WTC11 (cell line): ENCODE results near the gene ACAA1. TPM values are rescaled to one million over a fixed set of nuclear protein-coding genes. Genes with fewer than 3 reads are reported as not detected.

Experiments used
- ATAC-seq: fragments of 200-7000 bp; cut with Tn5 transposase; 2 replicates; pipeline ENCODE4 v1.10.0; 2021; ENCODE audit warnings: mild to moderate bottlenecking, moderate library complexity
- CTCF ChIA-PET: fragments of 300-600 bp; sonication (Branson Sonifier 250); formaldehyde crosslinking; loops from one replicate; lab custom pipeline; 2021; ENCODE audit warnings: antibody characterized with exemption; lab: Charles Lee
- POLR2A ChIA-PET: fragments of 350-600 bp; sonication (Branson Sonifier 250); formaldehyde crosslinking; loops from one replicate; lab custom pipeline; 2021; ENCODE audit warnings: antibody characterized with exemption; lab: Charles Lee
- DNase-seq: peaks from one replicate; pipeline ENCODE4 v3.0.0; 2021; ENCODE audit warnings: low spot score
- H3K27ac Mint-ChIP-seq: 2 replicates; pipeline ENCODE4 v1.8.0; 2021; ENCODE audit warnings: mixed read lengths
- H3K27me3 Mint-ChIP-seq: 2 replicates; pipeline ENCODE4 v1.8.0; 2021; ENCODE audit warnings: low read depth, mild to moderate bottlenecking, moderate library complexity, mixed read lengths
- H3K36me3 Mint-ChIP-seq: 2 replicates; pipeline ENCODE4 v1.8.0; 2021; ENCODE audit warnings: mixed read lengths
- H3K4me1 Mint-ChIP-seq: 2 replicates; pipeline ENCODE4 v1.8.0; 2022; ENCODE audit warnings: mixed read lengths
- H3K4me3 Mint-ChIP-seq: 2 replicates; pipeline ENCODE4 v1.8.0; 2021; ENCODE audit warnings: mild to moderate bottlenecking, moderate library complexity, mixed read lengths
- H3K9me3 Mint-ChIP-seq: 2 replicates; pipeline ENCODE4 v1.8.0; 2021; ENCODE audit warnings: mixed read lengths
- CBFB ChIP-seq: sonication (generic); formaldehyde crosslinking; IDR thresholded peaks from 2 replicates; pipeline ENCODE4 v1.8.1; 2022; ENCODE audit warnings: mild to moderate bottlenecking, low read depth, missing genetic modification reagents
- ESRRA ChIP-seq: sonication (generic); formaldehyde crosslinking; IDR thresholded peaks from 2 replicates; pipeline ENCODE4 v1.8.1; 2022; ENCODE audit warnings: mild to moderate bottlenecking, missing genetic modification reagents, borderline replicate concordance
- FOXP1 ChIP-seq: sonication (generic); formaldehyde crosslinking; IDR thresholded peaks from 2 replicates; pipeline ENCODE4 v1.8.0; 2022; ENCODE audit warnings: missing genetic modification reagents, mild to moderate bottlenecking, moderate library complexity, borderline replicate concordance
- KAT7 ChIP-seq: sonication (generic); formaldehyde crosslinking; IDR thresholded peaks from 2 replicates; pipeline ENCODE4 v1.8.1; 2023; ENCODE audit warnings: missing genetic modification reagents, mild to moderate bottlenecking, borderline replicate concordance
- MXD4 ChIP-seq: fragments of 250-450 bp; sonication (Bioruptor Pico); IDR thresholded peaks from 2 replicates; pipeline ENCODE4 v1.8.0; 2021; ENCODE audit warnings: mild to moderate bottlenecking, moderate library complexity, borderline replicate concordance
- SMAD3 ChIP-seq: sonication (generic); formaldehyde crosslinking; IDR thresholded peaks from 2 replicates; pipeline ENCODE4 v1.8.0; 2022; ENCODE audit warnings: missing genetic modification reagents, mild to moderate bottlenecking, borderline replicate concordance
- SP1 ChIP-seq: sonication (generic); formaldehyde crosslinking; conservative IDR thresholded peaks from 2 replicates; pipeline ENCODE4 v1.8.1; 2022; ENCODE audit warnings: missing genetic modification reagents
- ZNF121 ChIP-seq: sonication (generic); formaldehyde crosslinking; IDR thresholded peaks from 2 replicates; pipeline ENCODE4 v1.8.0; 2023; ENCODE audit warnings: missing genetic modification reagents
- ZNF317 ChIP-seq: sonication (generic); formaldehyde crosslinking; IDR thresholded peaks from 2 replicates; pipeline ENCODE4 v1.8.1; 2023; ENCODE audit warnings: low read depth, mild to moderate bottlenecking, moderate library complexity, missing genetic modification reagents, borderline replicate concordance
- ZNF423 ChIP-seq: fragments of 250-450 bp; sonication (Bioruptor Pico); IDR thresholded peaks from 2 replicates; pipeline ENCODE4 v2.1.2; 2022; ENCODE audit warnings: mild to moderate bottlenecking, moderate library complexity
- ZNF671 ChIP-seq: fragments of 250-450 bp; sonication (Bioruptor Pico); IDR thresholded peaks from 2 replicates; pipeline ENCODE4 v1.8.0; 2021; ENCODE audit warnings: mild to moderate bottlenecking
- total RNA-seq: library from RNA; stranded (reverse); gene quantifications from 3 replicates; pipeline ENCODE4 v1.2.3, GENCODE V29; 2021
- TF ChIP-seq, protein P1 (sequence below): sonication (generic); formaldehyde crosslinking; IDR thresholded peaks from 2 replicates; pipeline ENCODE4 v1.8.0; 2022; ENCODE audit warnings: mild to moderate bottlenecking, missing genetic modification reagents
- TF ChIP-seq, protein P2 (sequence below): sonication (generic); formaldehyde crosslinking; IDR thresholded peaks from 2 replicates; pipeline ENCODE4 v1.8.0; 2023; ENCODE audit warnings: mild to moderate bottlenecking, missing genetic modification reagents
- TF ChIP-seq, protein P3 (sequence below): fragments of 250-450 bp; sonication (Bioruptor Pico); IDR thresholded peaks from 2 replicates; pipeline ENCODE4 v1.9.0; 2021; ENCODE audit warnings: mild to moderate bottlenecking
- TF ChIP-seq, protein P4 (sequence below): sonication (generic); formaldehyde crosslinking; IDR thresholded peaks from 2 replicates; pipeline ENCODE4 v1.8.0; 2022; ENCODE audit warnings: mild to moderate bottlenecking, missing genetic modification reagents
- TF ChIP-seq, protein P5 (sequence below): sonication (generic); formaldehyde crosslinking; IDR thresholded peaks from 2 replicates; pipeline ENCODE4 v1.8.1; 2022; ENCODE audit warnings: low read depth, missing genetic modification reagents, borderline replicate concordance
- TF ChIP-seq, protein P6 (sequence below): sonication (generic); formaldehyde crosslinking; IDR thresholded peaks from 2 replicates; pipeline ENCODE4 v1.8.1; 2023; ENCODE audit warnings: mild to moderate bottlenecking, missing genetic modification reagents
- TF ChIP-seq, protein P7 (sequence below): sonication (generic); formaldehyde crosslinking; IDR thresholded peaks from 2 replicates; pipeline ENCODE4 v1.8.0; 2022; ENCODE audit warnings: mild to moderate bottlenecking, missing genetic modification reagents
- TF ChIP-seq, protein P8 (sequence below): fragments of 250-450 bp; sonication (Bioruptor Pico); IDR thresholded peaks from 2 replicates; pipeline ENCODE4 v1.9.0; 2021; ENCODE audit warnings: mild to moderate bottlenecking, borderline replicate concordance
- TF ChIP-seq, protein P9 (sequence below): fragments of 250-450 bp; sonication (Bioruptor Pico); IDR thresholded peaks from 2 replicates; pipeline ENCODE4 v1.9.0; 2021; ENCODE audit warnings: mild to moderate bottlenecking

The ACAA1 gene
- total RNA-seq, 1 experiment from 2014 or later, result 46.5 TPM

DNA sequence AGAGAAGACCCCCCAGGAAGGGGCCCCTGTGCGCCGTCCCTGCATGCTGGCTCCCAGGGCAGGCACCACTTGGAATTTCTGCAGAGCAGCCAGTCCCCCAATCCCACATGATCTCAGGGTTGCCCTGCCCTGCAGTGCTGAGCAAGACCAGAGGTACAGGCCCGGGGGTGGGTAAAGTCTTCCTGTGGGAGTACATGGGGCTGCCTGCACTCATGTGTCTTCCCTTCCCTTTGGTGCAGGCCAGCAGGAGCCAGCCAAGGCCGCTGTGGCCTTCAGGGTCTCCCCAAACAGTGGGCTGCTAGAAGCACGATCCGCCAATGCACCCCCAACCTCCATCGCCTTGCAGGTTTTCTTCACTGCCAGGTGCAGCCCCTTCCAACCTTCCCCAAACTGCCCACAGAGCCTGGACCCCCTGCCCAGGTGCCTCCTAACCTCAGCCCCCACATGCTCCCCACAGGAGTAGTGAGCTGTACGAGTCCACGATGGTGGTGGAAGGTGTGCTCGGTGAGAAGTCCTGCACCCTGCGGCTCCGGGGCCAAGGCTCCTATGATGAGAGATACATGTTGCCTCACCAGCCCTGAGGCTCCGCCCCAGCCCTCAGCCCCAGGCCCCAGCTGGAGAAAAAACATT is 15.0 kb downstream of the ACAA1 start:
- ATAC-seq (no peak), DNase-seq (no peak)
- CTCF ChIA-PET, result interaction anchor here (0.5 kb wide), 1 partner anchor 92 kb away, joined by 3 read pairs; no protein-coding TSS in a partner anchor
- Mint-ChIP-seq H3K27ac (no peak overlapping the region), H3K9me3 (no peaks in the 10 kb centered on the region), H3K4me3 (no peak overlapping the region), H3K27me3 (no peaks in the 10 kb centered on the region), H3K36me3 (peaks cover 33% of the 10 kb centered on the region), H3K4me1 (no peaks in the 10 kb centered on the region)
- POLR2A ChIA-PET, result no interaction called here
- TF ChIP-seq ESRRA, result no peak
- TF ChIP-seq, protein P1, sequence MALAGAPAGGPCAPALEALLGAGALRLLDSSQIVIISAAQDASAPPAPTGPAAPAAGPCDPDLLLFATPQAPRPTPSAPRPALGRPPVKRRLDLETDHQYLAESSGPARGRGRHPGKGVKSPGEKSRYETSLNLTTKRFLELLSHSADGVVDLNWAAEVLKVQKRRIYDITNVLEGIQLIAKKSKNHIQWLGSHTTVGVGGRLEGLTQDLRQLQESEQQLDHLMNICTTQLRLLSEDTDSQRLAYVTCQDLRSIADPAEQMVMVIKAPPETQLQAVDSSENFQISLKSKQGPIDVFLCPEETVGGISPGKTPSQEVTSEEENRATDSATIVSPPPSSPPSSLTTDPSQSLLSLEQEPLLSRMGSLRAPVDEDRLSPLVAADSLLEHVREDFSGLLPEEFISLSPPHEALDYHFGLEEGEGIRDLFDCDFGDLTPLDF (CRISPR knock-in tag), result no peak
- TF ChIP-seq, protein P2, sequence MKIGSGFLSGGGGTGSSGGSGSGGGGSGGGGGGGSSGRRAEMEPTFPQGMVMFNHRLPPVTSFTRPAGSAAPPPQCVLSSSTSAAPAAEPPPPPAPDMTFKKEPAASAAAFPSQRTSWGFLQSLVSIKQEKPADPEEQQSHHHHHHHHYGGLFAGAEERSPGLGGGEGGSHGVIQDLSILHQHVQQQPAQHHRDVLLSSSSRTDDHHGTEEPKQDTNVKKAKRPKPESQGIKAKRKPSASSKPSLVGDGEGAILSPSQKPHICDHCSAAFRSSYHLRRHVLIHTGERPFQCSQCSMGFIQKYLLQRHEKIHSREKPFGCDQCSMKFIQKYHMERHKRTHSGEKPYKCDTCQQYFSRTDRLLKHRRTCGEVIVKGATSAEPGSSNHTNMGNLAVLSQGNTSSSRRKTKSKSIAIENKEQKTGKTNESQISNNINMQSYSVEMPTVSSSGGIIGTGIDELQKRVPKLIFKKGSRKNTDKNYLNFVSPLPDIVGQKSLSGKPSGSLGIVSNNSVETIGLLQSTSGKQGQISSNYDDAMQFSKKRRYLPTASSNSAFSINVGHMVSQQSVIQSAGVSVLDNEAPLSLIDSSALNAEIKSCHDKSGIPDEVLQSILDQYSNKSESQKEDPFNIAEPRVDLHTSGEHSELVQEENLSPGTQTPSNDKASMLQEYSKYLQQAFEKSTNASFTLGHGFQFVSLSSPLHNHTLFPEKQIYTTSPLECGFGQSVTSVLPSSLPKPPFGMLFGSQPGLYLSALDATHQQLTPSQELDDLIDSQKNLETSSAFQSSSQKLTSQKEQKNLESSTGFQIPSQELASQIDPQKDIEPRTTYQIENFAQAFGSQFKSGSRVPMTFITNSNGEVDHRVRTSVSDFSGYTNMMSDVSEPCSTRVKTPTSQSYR (CRISPR knock-in tag), result no peak
- TF ChIP-seq, protein P3, sequence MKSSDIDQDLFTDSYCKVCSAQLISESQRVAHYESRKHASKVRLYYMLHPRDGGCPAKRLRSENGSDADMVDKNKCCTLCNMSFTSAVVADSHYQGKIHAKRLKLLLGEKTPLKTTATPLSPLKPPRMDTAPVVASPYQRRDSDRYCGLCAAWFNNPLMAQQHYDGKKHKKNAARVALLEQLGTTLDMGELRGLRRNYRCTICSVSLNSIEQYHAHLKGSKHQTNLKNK (CRISPR knock-in tag), result no peak
- TF ChIP-seq, protein P4, sequence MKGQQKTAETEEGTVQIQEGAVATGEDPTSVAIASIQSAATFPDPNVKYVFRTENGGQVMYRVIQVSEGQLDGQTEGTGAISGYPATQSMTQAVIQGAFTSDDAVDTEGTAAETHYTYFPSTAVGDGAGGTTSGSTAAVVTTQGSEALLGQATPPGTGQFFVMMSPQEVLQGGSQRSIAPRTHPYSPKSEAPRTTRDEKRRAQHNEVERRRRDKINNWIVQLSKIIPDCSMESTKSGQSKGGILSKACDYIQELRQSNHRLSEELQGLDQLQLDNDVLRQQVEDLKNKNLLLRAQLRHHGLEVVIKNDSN (CRISPR knock-in tag), result no peak
- no peak for TF ChIP-seq ZNF423 (CRISPR knock-in tag)
- TF ChIP-seq ZNF121 (CRISPR knock-in tag), result no peak
- TF ChIP-seq ZNF671 (CRISPR knock-in tag), result no peak
- TF ChIP-seq ZNF317 (CRISPR knock-in tag), result no peak
- TF ChIP-seq CBFB (CRISPR knock-in tag), result no peak
- TF ChIP-seq, protein P5, sequence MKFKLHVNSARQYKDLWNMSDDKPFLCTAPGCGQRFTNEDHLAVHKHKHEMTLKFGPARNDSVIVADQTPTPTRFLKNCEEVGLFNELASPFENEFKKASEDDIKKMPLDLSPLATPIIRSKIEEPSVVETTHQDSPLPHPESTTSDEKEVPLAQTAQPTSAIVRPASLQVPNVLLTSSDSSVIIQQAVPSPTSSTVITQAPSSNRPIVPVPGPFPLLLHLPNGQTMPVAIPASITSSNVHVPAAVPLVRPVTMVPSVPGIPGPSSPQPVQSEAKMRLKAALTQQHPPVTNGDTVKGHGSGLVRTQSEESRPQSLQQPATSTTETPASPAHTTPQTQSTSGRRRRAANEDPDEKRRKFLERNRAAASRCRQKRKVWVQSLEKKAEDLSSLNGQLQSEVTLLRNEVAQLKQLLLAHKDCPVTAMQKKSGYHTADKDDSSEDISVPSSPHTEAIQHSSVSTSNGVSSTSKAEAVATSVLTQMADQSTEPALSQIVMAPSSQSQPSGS (CRISPR knock-in tag), result no peak
- TF ChIP-seq, protein P6, sequence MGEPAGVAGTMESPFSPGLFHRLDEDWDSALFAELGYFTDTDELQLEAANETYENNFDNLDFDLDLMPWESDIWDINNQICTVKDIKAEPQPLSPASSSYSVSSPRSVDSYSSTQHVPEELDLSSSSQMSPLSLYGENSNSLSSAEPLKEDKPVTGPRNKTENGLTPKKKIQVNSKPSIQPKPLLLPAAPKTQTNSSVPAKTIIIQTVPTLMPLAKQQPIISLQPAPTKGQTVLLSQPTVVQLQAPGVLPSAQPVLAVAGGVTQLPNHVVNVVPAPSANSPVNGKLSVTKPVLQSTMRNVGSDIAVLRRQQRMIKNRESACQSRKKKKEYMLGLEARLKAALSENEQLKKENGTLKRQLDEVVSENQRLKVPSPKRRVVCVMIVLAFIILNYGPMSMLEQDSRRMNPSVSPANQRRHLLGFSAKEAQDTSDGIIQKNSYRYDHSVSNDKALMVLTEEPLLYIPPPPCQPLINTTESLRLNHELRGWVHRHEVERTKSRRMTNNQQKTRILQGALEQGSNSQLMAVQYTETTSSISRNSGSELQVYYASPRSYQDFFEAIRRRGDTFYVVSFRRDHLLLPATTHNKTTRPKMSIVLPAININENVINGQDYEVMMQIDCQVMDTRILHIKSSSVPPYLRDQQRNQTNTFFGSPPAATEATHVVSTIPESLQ (CRISPR knock-in tag), result no peak
- TF ChIP-seq, protein P7, sequence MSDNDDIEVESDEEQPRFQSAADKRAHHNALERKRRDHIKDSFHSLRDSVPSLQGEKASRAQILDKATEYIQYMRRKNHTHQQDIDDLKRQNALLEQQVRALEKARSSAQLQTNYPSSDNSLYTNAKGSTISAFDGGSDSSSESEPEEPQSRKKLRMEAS (CRISPR knock-in tag), result no peak
- TF ChIP-seq, protein P8, sequence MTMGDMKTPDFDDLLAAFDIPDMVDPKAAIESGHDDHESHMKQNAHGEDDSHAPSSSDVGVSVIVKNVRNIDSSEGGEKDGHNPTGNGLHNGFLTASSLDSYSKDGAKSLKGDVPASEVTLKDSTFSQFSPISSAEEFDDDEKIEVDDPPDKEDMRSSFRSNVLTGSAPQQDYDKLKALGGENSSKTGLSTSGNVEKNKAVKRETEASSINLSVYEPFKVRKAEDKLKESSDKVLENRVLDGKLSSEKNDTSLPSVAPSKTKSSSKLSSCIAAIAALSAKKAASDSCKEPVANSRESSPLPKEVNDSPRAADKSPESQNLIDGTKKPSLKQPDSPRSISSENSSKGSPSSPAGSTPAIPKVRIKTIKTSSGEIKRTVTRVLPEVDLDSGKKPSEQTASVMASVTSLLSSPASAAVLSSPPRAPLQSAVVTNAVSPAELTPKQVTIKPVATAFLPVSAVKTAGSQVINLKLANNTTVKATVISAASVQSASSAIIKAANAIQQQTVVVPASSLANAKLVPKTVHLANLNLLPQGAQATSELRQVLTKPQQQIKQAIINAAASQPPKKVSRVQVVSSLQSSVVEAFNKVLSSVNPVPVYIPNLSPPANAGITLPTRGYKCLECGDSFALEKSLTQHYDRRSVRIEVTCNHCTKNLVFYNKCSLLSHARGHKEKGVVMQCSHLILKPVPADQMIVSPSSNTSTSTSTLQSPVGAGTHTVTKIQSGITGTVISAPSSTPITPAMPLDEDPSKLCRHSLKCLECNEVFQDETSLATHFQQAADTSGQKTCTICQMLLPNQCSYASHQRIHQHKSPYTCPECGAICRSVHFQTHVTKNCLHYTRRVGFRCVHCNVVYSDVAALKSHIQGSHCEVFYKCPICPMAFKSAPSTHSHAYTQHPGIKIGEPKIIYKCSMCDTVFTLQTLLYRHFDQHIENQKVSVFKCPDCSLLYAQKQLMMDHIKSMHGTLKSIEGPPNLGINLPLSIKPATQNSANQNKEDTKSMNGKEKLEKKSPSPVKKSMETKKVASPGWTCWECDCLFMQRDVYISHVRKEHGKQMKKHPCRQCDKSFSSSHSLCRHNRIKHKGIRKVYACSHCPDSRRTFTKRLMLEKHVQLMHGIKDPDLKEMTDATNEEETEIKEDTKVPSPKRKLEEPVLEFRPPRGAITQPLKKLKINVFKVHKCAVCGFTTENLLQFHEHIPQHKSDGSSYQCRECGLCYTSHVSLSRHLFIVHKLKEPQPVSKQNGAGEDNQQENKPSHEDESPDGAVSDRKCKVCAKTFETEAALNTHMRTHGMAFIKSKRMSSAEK (CRISPR knock-in tag), result no peak
- no peak for TF ChIP-seq KAT7 (CRISPR knock-in tag)
- TF ChIP-seq MXD4 (CRISPR knock-in tag), result no peak
- TF ChIP-seq, protein P9, sequence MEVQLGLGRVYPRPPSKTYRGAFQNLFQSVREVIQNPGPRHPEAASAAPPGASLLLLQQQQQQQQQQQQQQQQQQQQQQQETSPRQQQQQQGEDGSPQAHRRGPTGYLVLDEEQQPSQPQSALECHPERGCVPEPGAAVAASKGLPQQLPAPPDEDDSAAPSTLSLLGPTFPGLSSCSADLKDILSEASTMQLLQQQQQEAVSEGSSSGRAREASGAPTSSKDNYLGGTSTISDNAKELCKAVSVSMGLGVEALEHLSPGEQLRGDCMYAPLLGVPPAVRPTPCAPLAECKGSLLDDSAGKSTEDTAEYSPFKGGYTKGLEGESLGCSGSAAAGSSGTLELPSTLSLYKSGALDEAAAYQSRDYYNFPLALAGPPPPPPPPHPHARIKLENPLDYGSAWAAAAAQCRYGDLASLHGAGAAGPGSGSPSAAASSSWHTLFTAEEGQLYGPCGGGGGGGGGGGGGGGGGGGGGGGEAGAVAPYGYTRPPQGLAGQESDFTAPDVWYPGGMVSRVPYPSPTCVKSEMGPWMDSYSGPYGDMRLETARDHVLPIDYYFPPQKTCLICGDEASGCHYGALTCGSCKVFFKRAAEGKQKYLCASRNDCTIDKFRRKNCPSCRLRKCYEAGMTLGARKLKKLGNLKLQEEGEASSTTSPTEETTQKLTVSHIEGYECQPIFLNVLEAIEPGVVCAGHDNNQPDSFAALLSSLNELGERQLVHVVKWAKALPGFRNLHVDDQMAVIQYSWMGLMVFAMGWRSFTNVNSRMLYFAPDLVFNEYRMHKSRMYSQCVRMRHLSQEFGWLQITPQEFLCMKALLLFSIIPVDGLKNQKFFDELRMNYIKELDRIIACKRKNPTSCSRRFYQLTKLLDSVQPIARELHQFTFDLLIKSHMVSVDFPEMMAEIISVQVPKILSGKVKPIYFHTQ, result no peak
- no peak for TF ChIP-seq FOXP1 (CRISPR knock-in tag)
- no peak for TF ChIP-seq SP1
- TF ChIP-seq SMAD3 (CRISPR knock-in tag), result no peak
